ENCODE results near the gene IRF5.
A peak's percentile ranks its signal among the peaks of the same experiment; 100 is the strongest.

Gene IRF5

GRCh38 chr7:128937271-128937646 is 468 bp upstream of the IRF5 start:
- H3K4me1 ChIP-seq (ENCODE audit: low read length): peaks cover 56% of the 10 kb centered on the region
- H3K9me2 ChIP-seq (replicated peaks; ENCODE audit: insufficient read depth, low read length): no peaks in the 10 kb centered on the region
- H3K4me2 ChIP-seq (ENCODE audit: low read depth, low read length): peak overlapping the region; percentile 88
- no peaks in the 10 kb centered on the region for H4K20me1 ChIP-seq (ENCODE audit: insufficient read depth, low read length)
- peak overlapping the region; percentile 71 for H2AFZ ChIP-seq (ENCODE audit: low read length)
- peak overlapping the region; percentile 87 for H3K9ac ChIP-seq (ENCODE audit: low read length)
- peak overlapping the region; percentile 68 for H3K4me3 ChIP-seq (ENCODE audit: low read length)
- peaks cover 37% of the 10 kb centered on the region for H3K79me2 ChIP-seq (ENCODE audit: low read length)
- no peak for DNase-seq
- peak overlapping the region; percentile 90 for H3K27ac ChIP-seq (ENCODE audit: low read length)
- H3F3A ChIP-seq (ENCODE audit: insufficient read depth, low read length): peaks cover 47% of the 10 kb centered on the region
- TF ChIP-seq EZH2phosphoT487 (IDR thresholded peaks at IDR 0.05; ENCODE audit: low read length): no peak
- no peak for TF ChIP-seq CTCF (IDR thresholded peaks at IDR 0.05; ENCODE audit: low read length)
- no peaks in the 10 kb centered on the region for H3K9me3 ChIP-seq (replicated peaks; ENCODE audit: insufficient read depth, low read length)
- no peaks in the 10 kb centered on the region for H3K27me3 ChIP-seq (replicated peaks; ENCODE audit: insufficient read depth, low read length)
- no peaks in the 10 kb centered on the region for H3K36me3 ChIP-seq (replicated peaks; ENCODE audit: insufficient read depth, low read length)

- H2AFZ ChIP-seq (ENCODE audit: low read length): peak overlapping the region; percentile 8
- no peaks in the 10 kb centered on the region for H3K9me3 ChIP-seq (replicated peaks; ENCODE audit: insufficient read depth, low read length)
- peak overlapping the region; percentile 87 for H3K9ac ChIP-seq (ENCODE audit: low read length)
- TF ChIP-seq CTCF (IDR thresholded peaks at IDR 0.05; ENCODE audit: low read length) (no peak), EZH2 (optimal IDR thresholded peaks at IDR 0.05; ENCODE audit: low read depth, low read length) (no peak)
- no peaks in the 10 kb centered on the region for H3K9me2 ChIP-seq (replicated peaks; ENCODE audit: insufficient read depth, low read length)
- H3K4me2 ChIP-seq (ENCODE audit: low read depth, low read length): peak overlapping the region; percentile 88
- peak overlapping the region; percentile 68 for H3K4me3 ChIP-seq (ENCODE audit: low read length)
- H3K27me3 ChIP-seq (replicated peaks; ENCODE audit: insufficient read depth, low read length): no peaks in the 10 kb centered on the region
- H3K36me3 ChIP-seq (replicated peaks; ENCODE audit: insufficient read depth, low read length): no peaks in the 10 kb centered on the region
- peak; percentile 62 for DNase-seq
- H3K27ac ChIP-seq (ENCODE audit: low read length): peak overlapping the region; percentile 90; the same call in 1 of the 2 replicates
- H3F3A ChIP-seq (ENCODE audit: insufficient read depth, low read length): peaks cover 47% of the 10 kb centered on the region
- H3K79me2 ChIP-seq (ENCODE audit: low read length): peaks cover 43% of the 10 kb centered on the region
- no peaks in the 10 kb centered on the region for H4K20me1 ChIP-seq (ENCODE audit: insufficient read depth, low read length)
- peaks cover 43% of the 10 kb centered on the region for H3K4me1 ChIP-seq (ENCODE audit: low read length)
These were observed 882 bp downstream of the IRF5 start for GRCh38 chr7:128938544-128939074.

GRCh38 chr7:128939075-128939860 is 1.5 kb downstream of the IRF5 start:
- no peak for TF ChIP-seq EZH2 (optimal IDR thresholded peaks at IDR 0.05; ENCODE audit: low read depth, low read length)
- no peak for TF ChIP-seq EZH2phosphoT487 (IDR thresholded peaks at IDR 0.05; ENCODE audit: low read length)
- TF ChIP-seq CTCF (IDR thresholded peaks at IDR 0.05; ENCODE audit: low read length): no peak
- peak; percentile 54 for DNase-seq
- peak overlapping the region; percentile 90 for H3K27ac ChIP-seq (ENCODE audit: low read length)
- peak overlapping the region; percentile 42; the same call in 1 of the 2 replicates for H2AFZ ChIP-seq (ENCODE audit: low read length)
- no peaks in the 10 kb centered on the region for H3K27me3 ChIP-seq (replicated peaks; ENCODE audit: insufficient read depth, low read length)
- H3K9me2 ChIP-seq (replicated peaks; ENCODE audit: insufficient read depth, low read length): no peaks in the 10 kb centered on the region
- no peaks in the 10 kb centered on the region for H3K36me3 ChIP-seq (replicated peaks; ENCODE audit: insufficient read depth, low read length)
- peak overlapping the region; percentile 62 for H3K4me3 ChIP-seq (ENCODE audit: low read length)
- no peaks in the 10 kb centered on the region for H4K20me1 ChIP-seq (ENCODE audit: insufficient read depth, low read length)
- peaks cover 40% of the 10 kb centered on the region for H3K4me1 ChIP-seq (ENCODE audit: low read length)
- H3K9ac ChIP-seq (ENCODE audit: low read length): peak overlapping the region; percentile 68
- H3K4me2 ChIP-seq (ENCODE audit: low read depth, low read length): peak overlapping the region; percentile 97
- H3F3A ChIP-seq (ENCODE audit: insufficient read depth, low read length): peaks cover 47% of the 10 kb centered on the region
- peaks cover 47% of the 10 kb centered on the region for H3K79me2 ChIP-seq (ENCODE audit: low read length)
- no peaks in the 10 kb centered on the region for H3K9me3 ChIP-seq (replicated peaks; ENCODE audit: insufficient read depth, low read length)

Measured in MM.1S (cell line).